Measurements from ENCODE around the gene SCUBE3. TPM values are rescaled to one million over a fixed set of nuclear protein-coding genes. Genes with fewer than 3 reads are reported as not detected.

The SCUBE3 gene
- total and polyA plus RNA-seq, 2 of the 13 experiments (the other 11 are each of a cell fraction or from before 2014, with no cell fraction given) = not detected

DNA sequence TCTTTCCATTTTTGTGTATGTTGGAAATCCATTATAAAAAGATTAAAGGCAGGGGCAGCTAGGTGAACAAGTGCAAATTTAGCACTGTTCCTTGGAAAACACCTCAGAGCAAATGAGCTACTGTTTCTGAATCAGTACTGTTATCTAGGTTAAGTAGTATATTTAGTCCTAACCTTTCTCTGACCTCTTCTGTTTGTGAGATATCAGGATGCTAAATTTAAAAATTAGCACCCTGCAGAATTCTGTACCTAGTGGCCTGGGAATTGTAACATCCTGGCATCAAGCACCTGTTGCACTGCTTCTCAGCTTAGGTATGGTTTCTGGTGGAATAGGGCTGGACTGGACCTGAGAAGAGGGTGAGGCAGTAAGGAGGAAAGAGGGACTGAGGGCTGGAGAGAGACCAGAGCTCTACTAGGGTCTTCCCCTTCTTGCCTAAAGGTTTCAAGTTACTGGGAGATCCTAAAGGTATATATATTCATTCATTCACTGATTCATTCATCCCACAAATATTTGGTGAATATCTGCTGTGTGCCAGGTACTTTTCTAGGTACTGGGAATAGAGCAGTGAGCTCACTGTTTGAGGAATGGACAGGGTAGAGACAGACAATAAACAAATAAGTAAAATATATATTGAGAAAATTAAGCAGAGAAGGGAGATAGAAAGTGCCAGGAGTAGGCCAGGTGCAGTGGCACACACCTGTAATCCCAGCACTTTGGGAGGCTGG is 51.0 kb downstream of the SCUBE3 start:
- H3K9me3 ChIP-seq (ENCODE audit: low read length) = no peaks in the 10 kb centered on the region
- no peak overlapping the region for H3K9ac ChIP-seq (ENCODE audit: insufficient read depth, low read depth, low read length)
- CTCF ChIA-PET (ENCODE audit: low intra/inter-chr PET ratio, low total read pairs) = no interaction called here
- no TSS peak for BruUV-seq (replicated peaks)
- H3K27me3 ChIP-seq (ENCODE audit: control insufficient read depth in 1 of 2, insufficient read depth in 2 of 2, low read length in 2 of 2) = no peaks in the 10 kb centered on the region; a peak in 1 of 5 replicates
- H2AFZ ChIP-seq (ENCODE audit: low read length) = no peak overlapping the region
- intact Hi-C loops (cut with micrococcal nuclease; ENCODE audit: unreplicated experiment) = no loop called here
- POLR2A ChIA-PET = no interaction called here
- no peak for DNase-seq (ENCODE audit: low spot score)
- H3K4me3 ChIP-seq (replicated peaks in 1 of 3; ENCODE audit: insufficient read depth in 1 of 3, low read depth in 2 of 3, low read length in 3 of 3) = no peak overlapping the region
- no peak overlapping the region for H3K27ac ChIP-seq (ENCODE audit: extremely low read length, insufficient read depth, low read length)
- H4K20me1 ChIP-seq (ENCODE audit: insufficient read depth, low read length) = no peaks in the 10 kb centered on the region
- in situ Hi-C loops (cut with HindIII; ENCODE audit: extremely low pct_ligation_motif_present, low pct_unique_long_range_greater_than_20kb) = no loop called here
- ATAC-seq = no peak
- peaks cover 40% of the 10 kb centered on the region for H3K4me1 ChIP-seq (ENCODE audit: insufficient read depth, low read length)
- no peaks in the 10 kb centered on the region for H3K36me3 ChIP-seq (replicated peaks in 1 of 2; ENCODE audit: control insufficient read depth in 1 of 2, insufficient read depth in 2 of 2, low read length in 2 of 2)
- no peak for TF ChIP-seq ZNF556 (CRISPR knock-in tag; IDR thresholded peaks at IDR 0.05; ENCODE audit: borderline replicate concordance)
- no peak for TF ChIP-seq MTA3 (CRISPR knock-in tag; IDR thresholded peaks at IDR 0.05)
- TF ChIP-seq ZNF484 (CRISPR knock-in tag; IDR thresholded peaks at IDR 0.05; ENCODE audit: borderline replicate concordance, low read depth) = no peak
- no peak for TF ChIP-seq SRSF9 (IDR thresholded peaks at IDR 0.05; ENCODE audit: borderline replicate concordance, insufficient read depth, low read depth, low read length, poor library complexity, severe bottlenecking)
- TF ChIP-seq MEF2D (CRISPR knock-in tag; IDR thresholded peaks at IDR 0.05) = no peak
- TF ChIP-seq, protein P1, sequence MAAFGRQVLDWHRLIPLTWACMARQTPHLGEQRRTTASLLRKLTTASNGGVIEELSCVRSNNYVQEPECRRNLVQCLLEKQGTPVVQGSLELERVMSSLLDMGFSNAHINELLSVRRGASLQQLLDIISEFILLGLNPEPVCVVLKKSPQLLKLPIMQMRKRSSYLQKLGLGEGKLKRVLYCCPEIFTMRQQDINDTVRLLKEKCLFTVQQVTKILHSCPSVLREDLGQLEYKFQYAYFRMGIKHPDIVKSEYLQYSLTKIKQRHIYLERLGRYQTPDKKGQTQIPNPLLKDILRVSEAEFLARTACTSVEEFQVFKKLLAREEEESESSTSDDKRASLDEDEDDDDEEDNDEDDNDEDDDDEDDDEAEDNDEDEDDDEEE (CRISPR knock-in tag; IDR thresholded peaks at IDR 0.05) = no peak
- TF ChIP-seq ZNF678 (CRISPR knock-in tag; IDR thresholded peaks at IDR 0.05) = no peak
- no peak for TF ChIP-seq ATM (IDR thresholded peaks at IDR 0.05; ENCODE audit: borderline replicate concordance)
- no peak for TF ChIP-seq ZNF605 (CRISPR knock-in tag; IDR thresholded peaks at IDR 0.05)
- TF ChIP-seq TCF7 (IDR thresholded peaks at IDR 0.05; ENCODE audit: low read depth) = no peak
- TF ChIP-seq ZNF256 (CRISPR knock-in tag; conservative IDR thresholded peaks at IDR 0.05) = no peak
- TF ChIP-seq ZNF878 (CRISPR knock-in tag; IDR thresholded peaks at IDR 0.05) = no peak
- no peak for FAIRE-seq
- H3K4me2 ChIP-seq (ENCODE audit: low read depth, low read length) = no peak overlapping the region
- peaks cover 3% of the 10 kb centered on the region for H3K79me2 ChIP-seq (ENCODE audit: insufficient read depth, low read length)
